D721Med (cell line): Measurements from ENCODE around the gene EFCC1.

Source experiments
- DNase-seq: peaks from one replicate; pipeline ENCODE4 v3.0.0; 2011; ENCODE audit warnings: low spot score; ENCODE audit not compliant: insufficient read length
- FAIRE-seq: peaks from 2 replicates; lab custom pipeline; 2011; peaks lifted over from hg19 to GRCh38; lab: Jason Lieb, UNC
- CTCF ChIP-seq: IDR thresholded peaks from 2 replicates; pipeline ENCODE4 v1.5.1; 2012; ENCODE audit warnings: mild to moderate bottlenecking, control low read depth; ENCODE audit not compliant: insufficient read depth; ENCODE audit errors: missing control alignments

EFCC1 gene

DNA sequence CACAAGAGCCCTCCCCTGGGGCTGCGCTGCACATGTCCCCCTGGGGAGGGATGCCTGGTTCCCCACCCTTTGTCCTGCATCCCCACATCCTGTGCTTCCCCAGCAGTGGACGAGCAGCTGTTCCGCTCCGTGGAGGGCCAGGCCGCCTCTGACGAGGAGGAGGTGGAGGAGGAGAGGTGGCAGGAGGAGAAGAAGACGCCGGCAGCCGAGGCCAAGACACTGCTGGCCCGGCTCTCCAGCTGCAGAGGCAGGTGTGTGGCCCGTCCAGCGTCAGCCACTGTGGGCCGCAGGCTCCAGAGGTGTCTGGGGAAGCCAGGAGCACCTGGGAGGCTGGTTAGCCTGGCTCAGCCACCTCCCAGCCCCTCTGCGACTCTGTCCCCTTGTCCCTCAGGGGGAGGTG is 31.6 kb downstream of the EFCC1 start:
- DNase-seq (no peak), FAIRE-seq (no peak)
- TF ChIP-seq CTCF = no peak

DNA sequence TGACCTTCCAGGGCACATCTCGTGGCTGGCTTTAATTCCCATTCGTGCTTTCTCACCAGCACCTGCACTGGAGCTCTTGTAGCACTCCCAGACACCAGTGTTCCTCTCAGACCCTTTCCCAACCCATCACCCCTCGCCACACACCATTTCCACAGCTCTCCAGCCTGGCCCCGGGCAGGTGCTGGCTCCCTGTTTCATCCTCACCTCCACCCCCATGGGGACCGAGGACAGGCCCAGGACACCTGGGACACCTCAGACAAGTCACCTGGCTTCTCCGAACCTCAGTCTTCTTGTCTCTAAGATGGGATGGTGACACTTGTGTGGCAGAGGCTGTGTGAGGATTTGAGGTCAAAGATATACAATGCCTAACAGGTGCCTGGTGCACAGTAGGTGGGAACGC is 32.0 kb downstream of the EFCC1 start:
- DNase-seq (no peak), FAIRE-seq (no peak)
- TF ChIP-seq CTCF = no peak

GRCh38 chr3:129033633-129034321 is 32.7 kb downstream of the EFCC1 start:
- DNase-seq (no peak), FAIRE-seq (no peak)
- no peak for TF ChIP-seq CTCF

DNA sequence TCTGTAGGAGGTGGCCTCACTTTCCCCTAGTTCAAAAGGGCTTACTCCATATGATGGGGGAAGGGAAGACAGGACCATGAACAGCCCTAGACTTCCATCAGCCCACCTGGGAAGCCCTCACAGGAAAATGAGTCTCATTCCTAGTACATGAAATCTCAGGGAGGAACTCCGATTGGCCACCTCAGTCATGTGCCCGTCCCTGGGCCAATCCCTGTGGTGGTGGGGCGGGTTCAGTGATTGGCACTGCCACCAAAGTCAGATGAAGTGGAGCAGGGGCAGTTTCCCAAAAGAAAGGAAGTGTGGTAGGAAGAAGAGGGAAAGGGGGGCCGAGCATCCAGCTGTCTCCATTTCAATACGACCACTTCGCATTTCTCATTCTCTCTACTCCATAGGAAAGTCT is 33.5 kb downstream of the EFCC1 start:
- no peak for TF ChIP-seq CTCF
- FAIRE-seq (no peak), DNase-seq (no peak)

GRCh38 chr3:129035360-129036221 is 34.5 kb downstream of the EFCC1 start:
- no peak for DNase-seq
- TF ChIP-seq CTCF = no peak
- no peak for FAIRE-seq

DNA sequence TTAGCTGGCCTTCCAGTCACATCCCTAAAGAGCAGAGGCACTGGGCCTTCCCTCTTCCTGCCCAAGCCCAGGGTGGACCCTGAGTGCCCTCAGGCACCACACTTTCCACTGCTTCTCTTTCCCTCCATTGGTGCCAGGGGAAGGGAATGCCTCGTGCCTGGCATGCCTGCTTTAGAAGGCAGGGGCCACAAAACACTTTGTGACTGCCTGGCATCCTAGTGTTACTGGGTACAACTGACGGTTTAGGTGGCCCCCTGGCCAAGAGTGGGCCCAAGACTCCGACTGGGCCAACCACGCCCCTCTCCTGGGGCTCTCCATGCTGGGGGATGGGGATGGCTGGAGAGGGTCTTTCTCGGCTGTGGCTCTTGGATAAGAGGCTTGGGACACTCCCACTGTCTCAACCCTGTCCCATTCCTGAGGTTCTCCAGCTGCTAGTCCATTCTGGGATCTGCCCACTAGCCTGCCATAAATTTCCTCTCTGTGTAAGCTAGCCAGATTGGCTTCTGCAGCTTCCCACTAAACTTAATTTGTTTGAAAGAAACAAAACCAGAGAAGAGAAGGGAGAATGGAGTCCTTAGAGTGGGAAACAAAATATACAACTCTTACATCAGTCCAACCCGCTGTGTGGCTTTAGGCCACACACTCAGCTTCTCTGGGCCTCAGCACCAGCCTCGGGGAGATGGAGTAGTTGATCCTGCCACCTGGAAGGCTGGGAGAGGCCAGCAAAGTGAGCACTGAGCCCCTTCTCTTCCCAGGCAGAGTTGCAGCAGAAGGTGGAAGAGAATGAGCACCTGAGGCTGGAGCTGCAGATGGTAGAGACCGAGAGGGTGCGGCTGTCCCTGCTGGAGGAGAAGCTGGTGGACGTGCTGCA is 35.4 kb downstream of the EFCC1 start:
- DNase-seq (no peak), FAIRE-seq (no peak)
- no peak for TF ChIP-seq CTCF
